Vagina (tissue), 2 donors: Measurements from ENCODE around the gene SCAPER. TPM values are rescaled to one million over a fixed set of nuclear protein-coding genes. Genes with fewer than 3 reads are reported as not detected.

Source experiments
- DNase-seq, 2 donors: peaks; one replicate each; pipeline ENCODE4 v3.0.0-alpha.2; 2017; ENCODE audit errors: extremely low spot score in 2 of 2
- H3K27ac ChIP-seq: fragments of 200-600 bp; sonication (generic); one replicate; pipeline ENCODE4 v1.5.1; 2019
- H3K27me3 ChIP-seq: fragments of 200-600 bp; sonication (generic); one replicate; pipeline ENCODE4 v1.5.1; 2019
- H3K36me3 ChIP-seq, 2 donors: fragments of 200-600 bp; sonication (generic); one replicate each; pipeline ENCODE4 v1.5.1; 2017 to 2019
- H3K4me1 ChIP-seq: fragments of 200-600 bp; sonication (generic); one replicate; pipeline ENCODE4 v1.5.1; 2019
- H3K4me3 ChIP-seq, 2 donors: fragments of 200-600 bp; sonication (generic); 1 replicate in 1 of 2; 2 replicates in 1 of 2; pipeline ENCODE4 v1.5.1; 2016 to 2019
- H3K9me3 ChIP-seq: fragments of 200-600 bp; sonication (generic); one replicate; pipeline ENCODE4 v1.5.1; 2019
- CTCF ChIP-seq, 3 experiments: fragments of 450-650 bp in 2 of 3; fragments of 200-600 bp in 1 of 3; sonication (generic) in 1 of 3; IDR thresholded peaks; one replicate each; pipeline ENCODE4 v1.5.1; 2017 to 2019; ENCODE audit warnings: antibody characterized with exemption in 3 of 3, mild to moderate bottlenecking in 2 of 3, moderate library complexity in 2 of 3
- POLR2A ChIP-seq, 2 donors: fragments of 450-650 bp; IDR thresholded peaks; one replicate each; pipeline ENCODE4 v1.6.1; 2017; ENCODE audit warnings: antibody characterized with exemption in 2 of 2, mild to moderate bottlenecking in 2 of 2, moderate library complexity in 2 of 2
- POLR2AphosphoS5 ChIP-seq, 2 donors: sonication (generic); formaldehyde crosslinking; IDR thresholded peaks; one replicate each; pipeline ENCODE4 v1.9.0; 2017; ENCODE audit warnings: antibody characterized with exemption in 2 of 2, mild to moderate bottlenecking in 2 of 2, low read depth in 1 of 2; ENCODE audit not compliant: insufficient read depth in 1 of 2
- intact Hi-C: fragments of 100-400 bp; cut with DNase I; formaldehyde crosslinking; loops from one replicate; pipeline ENCODE4 v1.15.1; 2023
- total RNA-seq: library from RNA; depleted of rRNA; stranded (reverse); fragments of >200 nt; gene quantifications from one replicate; pipeline ENCODE4 v1.2.3, GENCODE V29; 2016

The SCAPER gene
- total RNA-seq, 1 donor from 2014 or later, result 51.3 TPM

DNA sequence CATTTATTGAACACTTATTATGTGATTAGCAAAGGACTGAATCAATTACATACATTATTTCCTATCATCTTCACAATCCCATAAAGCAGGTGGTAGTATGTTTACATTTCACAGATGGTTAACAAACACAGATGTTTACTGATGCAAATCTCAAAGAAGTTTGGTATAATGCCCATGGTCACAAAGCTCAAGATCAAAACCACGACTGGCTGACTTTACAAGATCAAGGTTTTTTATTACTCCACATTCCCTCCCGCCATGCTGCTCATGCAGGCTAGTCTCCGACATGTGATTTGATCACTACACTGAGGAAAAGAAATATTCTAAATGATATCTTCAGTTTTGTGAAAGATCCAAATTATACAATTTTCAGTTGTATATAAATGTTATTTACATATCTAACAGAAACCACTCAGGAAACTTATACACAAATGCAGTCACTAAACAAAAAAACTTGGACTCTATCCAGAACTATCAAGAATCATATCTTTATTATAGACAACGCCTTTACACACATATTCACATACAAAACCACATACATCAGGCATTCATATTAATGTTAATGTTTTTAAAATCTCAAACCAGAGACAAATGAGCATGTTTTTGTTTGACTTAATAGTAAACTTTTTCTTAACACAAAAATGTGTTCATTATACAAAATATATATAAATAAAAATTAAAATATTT lies 235.5 kb downstream of the SCAPER start:
- intact Hi-C loops, result no loop called here
- Histone ChIP-seq H3K4me1 (no peaks in the 10 kb centered on the region), H3K9me3 (no peaks in the 10 kb centered on the region), H3K27me3 (no peaks in the 10 kb centered on the region), H3K36me3 (no peaks in the 10 kb centered on the region), H3K27ac (no peak overlapping the region), H3K4me3 (no peak overlapping the region)
- no peak for DNase-seq
- TF ChIP-seq CTCF (IDR thresholded peaks at IDR 0.05) (no peak), POLR2AphosphoS5 (IDR thresholded peaks at IDR 0.05; ENCODE audit: insufficient read depth in 1 of 2, low read depth in 1 of 2) (no peak), POLR2A (IDR thresholded peaks at IDR 0.05) (no peak)

GRCh38 chr15:76668900-76669299 lies 236.2 kb downstream of the SCAPER start:
- no peak for DNase-seq
- Histone ChIP-seq H3K4me1 (no peaks in the 10 kb centered on the region), H3K36me3 (no peaks in the 10 kb centered on the region), H3K27me3 (no peaks in the 10 kb centered on the region), H3K27ac (no peak overlapping the region), H3K4me3 (no peak overlapping the region), H3K9me3 (no peaks in the 10 kb centered on the region)
- intact Hi-C loops, result no loop called here
- TF ChIP-seq POLR2A (IDR thresholded peaks at IDR 0.05) (no peak), CTCF (IDR thresholded peaks at IDR 0.05) (no peak), POLR2AphosphoS5 (IDR thresholded peaks at IDR 0.05; ENCODE audit: insufficient read depth in 1 of 2, low read depth in 1 of 2) (no peak)

DNA sequence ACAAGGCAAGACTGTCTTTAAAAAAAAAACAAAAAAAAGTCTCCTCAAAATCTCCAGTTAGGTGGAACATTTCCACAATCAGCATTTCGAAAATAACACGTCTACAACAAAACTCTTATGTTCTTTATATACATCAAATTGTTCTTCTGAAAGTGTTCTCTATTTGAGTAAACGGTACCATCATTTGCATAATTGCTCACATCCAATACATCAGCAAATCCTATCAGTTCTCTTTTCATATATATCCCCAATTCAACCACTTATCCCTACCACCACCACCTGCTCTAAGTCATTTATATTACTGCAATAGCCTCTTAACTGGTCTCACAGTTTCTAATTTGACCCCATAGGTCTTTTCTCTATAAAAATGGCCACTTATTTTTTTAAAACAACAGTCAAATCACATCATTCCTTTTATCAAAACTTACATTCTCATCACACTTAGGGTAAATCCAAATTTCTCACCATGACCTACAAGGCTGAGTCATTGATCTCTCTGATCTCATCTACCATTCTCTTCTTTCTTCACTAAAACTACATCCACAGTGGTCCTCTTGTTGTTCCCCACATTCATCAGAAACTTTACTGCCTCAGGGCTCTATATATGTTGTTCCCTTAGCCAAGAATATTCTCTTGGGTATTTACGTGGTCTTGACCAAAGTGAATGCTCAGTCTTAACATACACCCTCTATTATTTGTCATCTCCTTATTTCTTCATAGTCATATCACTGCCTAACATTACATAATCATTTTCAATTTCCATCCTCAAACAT lies 237.0 kb downstream of the SCAPER start:
- DNase-seq, result no peak
- no peak overlapping the region for H3K27ac ChIP-seq
- TF ChIP-seq CTCF (IDR thresholded peaks at IDR 0.05) (no peak), POLR2A (IDR thresholded peaks at IDR 0.05) (no peak), POLR2AphosphoS5 (IDR thresholded peaks at IDR 0.05; ENCODE audit: insufficient read depth in 1 of 2, low read depth in 1 of 2) (no peak)
- H3K9me3 ChIP-seq, result no peaks in the 10 kb centered on the region
- no peaks in the 10 kb centered on the region for H3K36me3 ChIP-seq
- H3K4me1 ChIP-seq, result no peaks in the 10 kb centered on the region
- intact Hi-C loops, result no loop called here
- H3K4me3 ChIP-seq, result no peak overlapping the region
- no peaks in the 10 kb centered on the region for H3K27me3 ChIP-seq

DNA sequence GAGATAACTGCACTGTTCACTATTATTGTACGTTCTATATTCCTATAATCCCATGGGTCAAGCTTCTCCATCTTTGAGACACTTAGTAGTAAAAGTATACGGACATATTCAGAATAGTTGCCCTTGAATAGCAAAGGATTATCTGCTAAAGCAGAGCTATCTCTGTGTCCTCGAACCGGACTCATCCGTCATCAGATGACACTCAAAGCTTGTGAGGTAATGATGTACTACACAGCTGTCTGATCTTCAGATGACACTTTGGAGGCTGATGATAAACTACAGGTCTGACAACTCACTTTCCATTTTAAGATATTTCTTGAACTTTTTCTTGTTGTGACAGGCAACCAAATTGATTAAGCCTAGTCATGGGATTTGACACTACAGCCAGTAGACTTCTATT lies 240.2 kb downstream of the SCAPER start:
- H3K27me3 ChIP-seq, result no peaks in the 10 kb centered on the region
- H3K4me3 ChIP-seq, result no peak overlapping the region
- H3K36me3 ChIP-seq, result no peaks in the 10 kb centered on the region
- TF ChIP-seq CTCF (IDR thresholded peaks at IDR 0.05) (no peak), POLR2A (IDR thresholded peaks at IDR 0.05) (no peak), POLR2AphosphoS5 (IDR thresholded peaks at IDR 0.05; ENCODE audit: insufficient read depth in 1 of 2, low read depth in 1 of 2) (no peak)
- no peaks in the 10 kb centered on the region for H3K4me1 ChIP-seq
- H3K27ac ChIP-seq, result no peak overlapping the region
- H3K9me3 ChIP-seq, result no peaks in the 10 kb centered on the region
- DNase-seq, result no peak
- intact Hi-C loops, result no loop called here

DNA sequence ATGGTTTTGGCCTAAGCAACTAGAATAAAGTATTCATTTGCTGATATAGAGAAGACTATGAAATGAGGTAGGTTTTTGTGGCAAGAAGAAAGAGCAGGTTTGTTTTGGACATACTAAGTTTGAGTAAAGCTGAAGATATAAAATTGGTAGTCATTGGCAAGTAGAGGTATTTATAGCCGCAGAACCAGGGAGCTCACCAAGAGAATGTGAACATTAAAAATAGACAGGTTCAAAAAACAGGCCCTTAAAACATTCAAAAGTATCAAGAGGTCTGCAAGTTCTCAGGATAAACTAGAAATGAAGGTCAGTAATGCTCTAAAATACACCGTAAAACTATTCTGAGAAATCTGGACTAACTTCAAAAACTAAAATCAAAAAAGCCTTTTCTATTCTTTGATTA lies 240.7 kb downstream of the SCAPER start:
- no peak for TF ChIP-seq CTCF (IDR thresholded peaks at IDR 0.05)
- no peak for TF ChIP-seq POLR2A (IDR thresholded peaks at IDR 0.05)
- no peak for TF ChIP-seq POLR2AphosphoS5 (IDR thresholded peaks at IDR 0.05; ENCODE audit: insufficient read depth in 1 of 2, low read depth in 1 of 2)
- DNase-seq, result no peak
- Histone ChIP-seq H3K27me3 (no peaks in the 10 kb centered on the region), H3K4me3 (no peak overlapping the region), H3K9me3 (no peaks in the 10 kb centered on the region), H3K27ac (no peak overlapping the region), H3K4me1 (no peaks in the 10 kb centered on the region), H3K36me3 (no peaks in the 10 kb centered on the region)
- intact Hi-C loops, result no loop called here
